GM21786 (cell line): ENCODE data around the gene WDR88.
"Not testable (repeated sequence)": the region's sequence is repeated elsewhere in the genome, so short reads cannot be mapped to it uniquely, and the experiment has no call there.

Source experiments
- ATAC-seq: cut with Tn5 transposase; IDR thresholded peaks from one replicate; pipeline ENCODE4 v1.9.1; 2021; ENCODE audit not compliant: unreplicated experiment

Gene WDR88

GRCh38 chr19:33171222-33171795 lies 39.4 kb downstream of the WDR88 start:
- ATAC-seq, result no peak

- ATAC-seq, result no peak
Observed at GRCh38 chr19:33171916-33172359, 40.0 kb downstream of the WDR88 start.

DNA sequence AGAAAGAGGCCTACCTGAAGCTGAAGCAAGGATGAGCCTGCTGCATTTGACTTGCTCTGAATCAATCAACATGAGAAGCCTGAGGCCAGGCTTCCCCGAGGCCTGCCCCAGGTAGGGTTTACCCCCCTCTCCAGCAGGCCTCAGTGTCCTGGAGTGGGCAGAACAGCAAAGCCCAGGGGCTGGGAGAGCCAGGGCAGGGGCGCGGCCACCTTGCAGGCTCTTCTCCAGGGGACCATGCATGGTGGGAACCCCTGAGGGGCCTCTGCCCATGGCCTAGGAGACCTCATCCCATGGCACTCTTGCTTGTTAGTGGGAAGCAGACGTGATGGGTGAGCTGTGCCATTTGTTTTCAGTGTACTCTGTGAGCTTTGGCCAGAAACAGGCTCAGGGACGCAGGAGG lies 42.3 kb downstream of the WDR88 start:
- no peak for ATAC-seq

DNA sequence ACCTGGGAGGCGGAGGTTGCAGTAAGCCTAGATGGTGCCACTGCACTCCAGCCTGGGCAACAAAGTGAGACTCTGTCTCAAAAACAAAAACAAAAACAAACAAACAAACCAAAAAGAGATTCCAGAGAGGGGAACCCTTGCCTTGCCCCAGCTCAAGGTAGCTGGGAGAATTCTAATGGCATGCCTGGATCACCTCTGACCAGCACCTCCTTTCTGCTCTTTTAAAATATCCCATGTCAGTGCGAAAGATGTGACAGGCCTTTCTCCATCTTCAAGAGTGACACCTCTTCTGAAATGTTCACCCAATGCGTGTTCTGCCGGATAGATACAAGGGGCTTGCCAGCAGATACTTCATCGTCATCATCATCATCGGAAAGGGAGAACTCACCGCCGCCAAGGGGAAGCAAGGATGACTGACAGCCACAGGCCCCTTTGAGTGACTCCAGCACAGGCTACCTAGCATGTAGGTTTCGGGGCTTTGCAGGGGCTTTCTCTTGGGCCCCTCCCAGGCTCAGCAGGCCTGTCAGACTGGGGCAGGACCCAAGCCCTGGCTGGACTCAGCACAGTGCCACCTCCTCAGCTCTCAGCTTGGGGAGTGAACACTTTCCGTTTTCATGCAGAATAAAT lies 43.4 kb downstream of the WDR88 start:
- no peak for ATAC-seq

- ATAC-seq, result no peak
Observed at GRCh38 chr19:33175886-33176669, 44.2 kb downstream of the WDR88 start.

- peak; percentile 77 for ATAC-seq
Observed at GRCh38 chr19:33176670-33177416, 44.9 kb downstream of the WDR88 start.

DNA sequence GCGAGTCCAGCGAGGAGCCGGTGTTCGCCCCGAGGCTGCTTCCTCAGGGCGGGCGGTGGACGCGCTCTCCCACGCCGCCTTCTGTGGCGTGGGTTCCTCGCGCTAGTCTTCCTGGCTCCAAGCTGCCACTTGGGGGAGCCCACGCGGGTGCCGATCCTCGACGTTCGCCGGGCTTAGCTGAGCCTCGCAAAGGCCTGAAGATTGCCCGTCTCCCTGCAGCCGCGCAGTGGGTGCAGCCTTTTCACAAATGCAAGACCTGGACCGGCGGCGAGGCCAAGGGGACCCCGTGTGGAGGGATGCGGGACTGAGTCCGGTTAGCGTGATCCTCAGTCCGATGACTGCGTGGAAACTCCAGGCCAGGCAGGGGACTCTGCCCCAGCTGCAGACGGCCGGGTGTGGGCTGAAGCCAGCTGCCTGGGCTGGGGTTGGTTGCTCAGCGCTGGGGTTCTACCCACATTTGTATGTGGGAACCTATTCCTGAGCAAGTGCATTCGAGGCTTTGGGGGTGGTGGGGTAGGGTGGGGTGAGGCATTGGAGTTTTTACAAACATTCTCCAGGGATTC lies 45.6 kb downstream of the WDR88 start:
- ATAC-seq, result peak; percentile 21

DNA sequence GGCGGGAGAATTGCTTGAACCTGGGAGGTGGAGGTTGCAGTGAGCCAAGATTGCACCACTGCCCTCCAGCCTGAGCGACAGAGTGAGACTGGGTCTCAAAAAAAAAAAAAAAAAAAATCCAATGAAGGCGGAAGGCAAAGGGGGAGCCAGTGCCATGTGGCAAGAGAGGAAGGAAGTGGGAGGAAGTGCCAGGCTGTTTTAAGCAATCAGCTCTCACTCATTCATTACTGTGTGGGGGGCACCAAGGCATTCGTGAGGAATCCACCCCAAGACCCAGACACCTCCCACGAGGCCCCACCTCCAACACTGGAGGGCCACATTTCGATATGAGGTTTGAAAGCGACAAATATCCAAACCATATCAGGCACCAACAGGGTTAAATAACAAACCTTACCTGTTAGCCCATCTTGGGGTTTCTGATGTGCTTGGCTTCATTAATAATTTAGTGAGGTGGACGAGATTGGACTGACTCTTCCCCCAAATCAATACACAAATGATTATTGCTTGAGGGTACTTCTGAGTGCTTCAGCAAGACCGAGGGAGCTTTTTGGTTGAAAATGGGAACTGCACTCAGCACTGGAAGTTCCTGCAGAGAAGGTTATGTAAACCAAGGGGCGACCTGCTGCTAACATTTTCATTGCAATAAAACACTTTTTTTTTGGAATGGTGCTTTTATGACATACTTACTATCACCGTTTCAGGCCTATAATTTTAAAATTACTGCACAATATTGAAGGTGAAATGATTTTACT lies 54.7 kb downstream of the WDR88 start:
- no peak for ATAC-seq

DNA sequence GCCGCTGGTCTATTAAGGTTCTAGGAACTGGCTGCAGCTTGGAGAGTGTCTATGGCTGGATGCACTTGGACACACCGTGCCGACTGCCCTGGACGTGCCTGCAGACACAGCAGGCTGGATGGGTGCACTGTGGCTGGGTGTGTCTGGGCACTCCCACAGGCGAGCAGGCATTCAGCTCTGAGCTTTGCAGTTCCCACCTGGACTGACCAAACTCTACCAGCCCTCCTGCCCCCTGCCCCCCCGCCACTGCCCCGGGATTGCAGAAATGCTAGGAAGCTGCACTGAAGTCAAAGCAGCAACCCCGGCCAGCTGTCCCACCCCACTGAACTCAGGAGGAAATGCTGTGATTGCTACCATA lies 55.2 kb downstream of the WDR88 start:
- ATAC-seq, result no peak

DNA sequence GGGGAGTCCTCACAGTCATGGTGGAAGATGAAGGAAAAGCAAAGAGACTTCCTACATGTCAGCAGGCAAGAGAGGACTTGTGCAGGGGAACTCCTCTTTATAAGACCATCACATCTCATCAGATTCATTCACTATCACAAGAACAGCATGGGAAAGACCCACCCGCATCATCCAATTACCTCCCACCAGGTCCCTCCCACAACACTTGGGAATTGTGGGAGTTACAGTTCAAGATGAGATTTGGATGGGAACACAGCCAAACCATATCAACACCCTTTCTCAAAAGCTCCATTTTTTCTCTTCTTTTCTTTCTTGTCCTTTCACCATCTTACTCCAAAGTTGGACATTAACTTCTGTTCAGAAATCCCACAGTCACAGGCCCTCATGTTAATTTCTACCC lies 57.5 kb downstream of the WDR88 start:
- ATAC-seq, result no peak

DNA sequence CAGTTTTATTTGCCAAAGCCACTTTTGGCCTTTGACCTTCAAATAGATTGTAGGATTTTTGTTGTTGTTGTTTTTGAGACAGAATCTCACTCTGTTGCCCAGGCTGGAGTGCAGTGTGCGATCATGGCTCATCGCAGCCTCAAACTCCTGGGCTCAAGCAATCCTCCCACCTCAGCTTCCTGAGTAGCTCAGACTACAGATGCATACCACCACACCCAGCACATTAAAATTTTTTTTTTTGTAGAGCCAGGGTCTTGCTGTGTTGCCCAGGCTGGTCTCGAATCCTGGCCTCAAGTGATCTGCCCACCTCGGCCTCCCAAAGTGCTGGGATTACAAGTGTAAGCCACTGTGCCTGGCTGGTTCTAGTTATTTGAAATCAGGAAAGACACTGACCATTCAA lies 59.2 kb downstream of the WDR88 start:
- not testable (repeated sequence) for ATAC-seq

DNA sequence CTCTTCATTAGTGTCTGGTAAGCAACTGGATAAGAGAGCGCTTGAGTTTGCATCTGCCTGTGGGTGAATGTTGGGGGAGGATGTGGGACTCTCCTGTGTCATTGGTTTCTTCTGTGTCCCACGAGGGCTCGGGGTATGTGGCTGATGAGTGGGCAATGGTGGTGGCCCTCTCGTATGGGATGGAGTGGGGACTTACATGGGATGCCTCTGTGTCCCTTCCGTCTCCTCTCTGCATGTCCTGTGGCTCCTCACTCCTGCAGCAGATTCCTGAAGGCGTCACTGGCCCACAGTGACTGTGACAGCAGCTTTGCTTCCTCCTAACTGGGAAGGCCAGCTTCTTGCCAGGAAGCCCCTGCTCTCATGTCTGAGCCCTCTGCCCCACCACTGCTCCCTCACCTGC lies 59.6 kb downstream of the WDR88 start:
- ATAC-seq, result no peak

GRCh38 chr19:33192010-33192409 lies 60.1 kb downstream of the WDR88 start:
- ATAC-seq, result no peak

GRCh38 chr19:33193269-33193864 lies 61.5 kb downstream of the WDR88 start:
- ATAC-seq, result no peak

DNA sequence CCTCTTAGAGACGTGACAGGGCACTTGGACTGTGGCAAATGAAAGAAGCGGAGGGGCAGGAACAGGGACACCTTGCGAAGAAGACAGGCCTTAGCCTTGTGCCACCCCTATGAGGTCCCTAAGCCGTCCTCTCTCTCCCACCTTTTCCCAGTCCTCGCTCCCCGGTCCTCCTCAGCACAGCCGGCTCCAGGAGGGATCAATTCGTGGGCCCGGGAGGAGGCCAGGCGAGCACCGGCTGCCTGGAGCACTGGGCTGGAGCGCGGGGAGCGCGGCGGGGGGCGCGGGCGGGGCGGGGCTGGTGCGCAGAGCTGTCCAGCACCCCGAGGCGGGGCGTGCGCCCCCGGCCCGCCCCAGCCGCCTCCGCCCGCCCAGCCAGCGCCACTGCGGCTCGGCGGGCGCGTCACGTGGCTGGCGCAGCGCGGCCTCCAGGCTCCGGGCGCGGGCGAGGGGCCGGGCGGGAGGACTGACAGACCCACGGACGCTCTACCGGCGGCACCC lies 62.0 kb downstream of the WDR88 start, which contains the start of gene LRP3:
TSS of gene LRP3 (plus strand) at position 466 of the 498 bp plus-strand sequence. CDS start 456 bp downstream, outside the sequence.
- no peak for ATAC-seq

- ATAC-seq, result no peak
Observed at GRCh38 chr19:33194532-33194885, 62.6 kb downstream of the WDR88 start.

DNA sequence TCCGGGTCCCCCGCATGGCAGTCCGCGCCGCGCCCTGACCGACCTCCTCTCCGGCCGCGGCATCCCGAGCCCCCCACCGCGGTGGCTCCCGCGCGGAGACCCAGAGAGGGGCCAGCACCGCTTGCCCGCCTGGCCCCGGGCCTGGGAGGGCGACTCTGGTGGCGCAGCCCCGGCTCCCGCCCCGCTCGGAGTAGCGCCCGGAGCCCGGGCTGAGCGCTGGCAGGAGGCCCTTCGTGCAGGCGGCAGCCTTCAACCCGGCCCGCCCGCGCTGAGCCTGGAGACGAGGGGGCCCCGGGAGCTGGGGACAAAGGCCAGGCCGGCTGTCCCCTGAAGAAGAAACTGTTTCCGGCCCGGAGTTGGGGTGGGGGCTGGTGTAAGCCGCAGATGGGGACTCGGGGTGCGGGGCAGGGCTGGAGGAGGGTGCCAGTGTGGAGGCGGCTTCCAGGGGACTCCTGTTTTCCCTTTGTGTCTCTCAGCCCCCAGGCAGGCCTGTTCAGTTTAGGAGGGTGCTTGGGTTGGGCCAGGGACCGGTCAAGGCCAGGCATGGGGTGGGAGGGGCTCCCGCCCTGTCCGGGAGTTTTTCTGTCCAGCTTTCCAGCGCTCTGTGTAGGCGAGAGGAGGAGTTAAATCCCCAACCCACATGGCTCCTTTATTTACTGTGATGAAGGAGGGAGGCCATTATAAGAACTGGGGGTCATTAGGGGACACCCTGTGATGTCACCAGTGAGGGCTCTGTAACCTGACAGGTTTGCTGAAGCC lies 63.2 kb downstream of the WDR88 start:
- ATAC-seq, result no peak

- no peak for ATAC-seq
Observed at GRCh38 chr19:33195645-33196347, 63.9 kb downstream of the WDR88 start.
